Measurements from ENCODE around the gene APOB.
A peak's percentile ranks its signal among the peaks of the same experiment; 100 is the strongest.

Gene APOB

DNA sequence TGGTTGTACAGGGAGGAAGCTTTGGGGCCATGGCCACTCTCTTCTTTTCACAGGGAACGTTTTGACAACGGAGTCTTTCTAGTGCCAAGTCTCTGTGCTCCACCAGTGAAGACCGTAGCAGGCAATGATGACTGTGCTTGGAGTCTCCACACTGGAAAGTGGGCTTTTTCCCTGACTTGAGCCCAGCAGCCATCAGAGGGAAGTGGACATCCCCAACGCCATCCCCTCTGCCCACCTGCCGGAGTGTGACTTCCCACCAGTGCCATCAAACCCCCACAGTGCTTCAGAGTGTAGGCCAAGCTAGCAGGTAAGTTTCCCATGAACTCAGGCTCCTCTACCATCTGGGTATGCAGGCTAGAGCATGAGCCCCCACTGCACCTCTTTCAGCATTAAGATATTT is 78.7 kb downstream of the APOB start:
- no peak overlapping the region for H3K4me2 ChIP-seq (ENCODE audit: insufficient read depth, low read length)
- DNase-seq = no peak
- H3K27me3 ChIP-seq (ENCODE audit: insufficient read depth, low read length, poor library complexity) = peaks cover 4% of the 10 kb centered on the region
- H3K79me2 ChIP-seq (ENCODE audit: insufficient read depth, low read length) = no peaks in the 10 kb centered on the region
- no peak overlapping the region for H3K4me3 ChIP-seq (ENCODE audit: low read depth in 1 of 2, low read length in 2 of 2)
- no peaks in the 10 kb centered on the region for H3K36me3 ChIP-seq (ENCODE audit: insufficient read depth, low read length)
- no peaks in the 10 kb centered on the region for H3K9me3 ChIP-seq (ENCODE audit: insufficient read depth, low read length, severe bottlenecking)
- H3K9ac ChIP-seq (ENCODE audit: low read depth, low read length) = no peak overlapping the region
- H2AFZ ChIP-seq (ENCODE audit: low read depth, low read length) = no peak overlapping the region
- no peak for ATAC-seq (ENCODE audit: insufficient read depth, low read depth)
- no peaks in the 10 kb centered on the region; the same call in 1 of the 2 replicates for H4K20me1 ChIP-seq (ENCODE audit: insufficient read depth, low read length)
- H3K4me1 ChIP-seq (ENCODE audit: insufficient read depth, low read length) = no peaks in the 10 kb centered on the region
- no peak for TF ChIP-seq EZH2 (IDR thresholded peaks at IDR 0.05; ENCODE audit: borderline replicate concordance, low read depth, low read length, severe bottlenecking)
- TF ChIP-seq, protein P1, sequence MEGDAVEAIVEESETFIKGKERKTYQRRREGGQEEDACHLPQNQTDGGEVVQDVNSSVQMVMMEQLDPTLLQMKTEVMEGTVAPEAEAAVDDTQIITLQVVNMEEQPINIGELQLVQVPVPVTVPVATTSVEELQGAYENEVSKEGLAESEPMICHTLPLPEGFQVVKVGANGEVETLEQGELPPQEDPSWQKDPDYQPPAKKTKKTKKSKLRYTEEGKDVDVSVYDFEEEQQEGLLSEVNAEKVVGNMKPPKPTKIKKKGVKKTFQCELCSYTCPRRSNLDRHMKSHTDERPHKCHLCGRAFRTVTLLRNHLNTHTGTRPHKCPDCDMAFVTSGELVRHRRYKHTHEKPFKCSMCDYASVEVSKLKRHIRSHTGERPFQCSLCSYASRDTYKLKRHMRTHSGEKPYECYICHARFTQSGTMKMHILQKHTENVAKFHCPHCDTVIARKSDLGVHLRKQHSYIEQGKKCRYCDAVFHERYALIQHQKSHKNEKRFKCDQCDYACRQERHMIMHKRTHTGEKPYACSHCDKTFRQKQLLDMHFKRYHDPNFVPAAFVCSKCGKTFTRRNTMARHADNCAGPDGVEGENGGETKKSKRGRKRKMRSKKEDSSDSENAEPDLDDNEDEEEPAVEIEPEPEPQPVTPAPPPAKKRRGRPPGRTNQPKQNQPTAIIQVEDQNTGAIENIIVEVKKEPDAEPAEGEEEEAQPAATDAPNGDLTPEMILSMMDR (IDR thresholded peaks at IDR 0.05; ENCODE audit: borderline replicate concordance, extremely low read depth, low read length, poor library complexity, severe bottlenecking) = no peak
- H3K27ac ChIP-seq (ENCODE audit: low read length) = no peak overlapping the region

DNA sequence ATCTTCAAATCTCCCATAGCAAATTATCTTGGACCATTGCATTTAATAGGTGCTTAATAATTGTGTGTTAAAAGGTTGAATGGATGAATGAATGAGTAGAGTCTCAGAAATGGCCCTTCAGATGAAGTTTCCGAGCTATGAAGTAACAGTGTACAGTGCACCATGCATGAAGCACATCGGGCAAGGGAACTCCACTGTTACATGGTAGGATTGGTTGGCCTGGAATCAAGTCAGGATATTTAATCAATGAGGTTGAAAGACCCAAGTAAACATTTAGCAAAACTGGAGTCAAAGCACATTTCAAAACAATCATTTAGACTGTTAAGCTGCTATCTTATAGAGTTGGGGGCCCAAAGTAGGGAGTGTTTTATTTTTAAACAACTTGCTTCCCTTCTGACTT is 80.0 kb downstream of the APOB start:
- DNase-seq (no peak), ATAC-seq (ENCODE audit: insufficient read depth, low read depth) (no peak)
- TF ChIP-seq EZH2 (IDR thresholded peaks at IDR 0.05; ENCODE audit: borderline replicate concordance, low read depth, low read length, severe bottlenecking) = no peak
- TF ChIP-seq, protein P1 (IDR thresholded peaks at IDR 0.05; ENCODE audit: borderline replicate concordance, extremely low read depth, low read length, poor library complexity, severe bottlenecking) = no peak
- H3K9ac ChIP-seq (ENCODE audit: low read depth, low read length) = no peak overlapping the region
- H3K4me1 ChIP-seq (ENCODE audit: insufficient read depth, low read length) = no peaks in the 10 kb centered on the region
- H3K79me2 ChIP-seq (ENCODE audit: insufficient read depth, low read length) = no peaks in the 10 kb centered on the region
- no peaks in the 10 kb centered on the region for H3K9me3 ChIP-seq (ENCODE audit: insufficient read depth, low read length, severe bottlenecking)
- H3K4me2 ChIP-seq (ENCODE audit: insufficient read depth, low read length) = no peak overlapping the region
- no peak overlapping the region for H3K27ac ChIP-seq (ENCODE audit: low read length)
- peaks cover 4% of the 10 kb centered on the region for H3K27me3 ChIP-seq (ENCODE audit: insufficient read depth, low read length, poor library complexity)
- H4K20me1 ChIP-seq (ENCODE audit: insufficient read depth, low read length) = no peaks in the 10 kb centered on the region; the same call in 1 of the 2 replicates
- no peak overlapping the region for H2AFZ ChIP-seq (ENCODE audit: low read depth, low read length)
- H3K4me3 ChIP-seq (ENCODE audit: low read depth in 1 of 2, low read length in 2 of 2) = no peak overlapping the region
- H3K36me3 ChIP-seq (ENCODE audit: insufficient read depth, low read length) = no peaks in the 10 kb centered on the region

DNA sequence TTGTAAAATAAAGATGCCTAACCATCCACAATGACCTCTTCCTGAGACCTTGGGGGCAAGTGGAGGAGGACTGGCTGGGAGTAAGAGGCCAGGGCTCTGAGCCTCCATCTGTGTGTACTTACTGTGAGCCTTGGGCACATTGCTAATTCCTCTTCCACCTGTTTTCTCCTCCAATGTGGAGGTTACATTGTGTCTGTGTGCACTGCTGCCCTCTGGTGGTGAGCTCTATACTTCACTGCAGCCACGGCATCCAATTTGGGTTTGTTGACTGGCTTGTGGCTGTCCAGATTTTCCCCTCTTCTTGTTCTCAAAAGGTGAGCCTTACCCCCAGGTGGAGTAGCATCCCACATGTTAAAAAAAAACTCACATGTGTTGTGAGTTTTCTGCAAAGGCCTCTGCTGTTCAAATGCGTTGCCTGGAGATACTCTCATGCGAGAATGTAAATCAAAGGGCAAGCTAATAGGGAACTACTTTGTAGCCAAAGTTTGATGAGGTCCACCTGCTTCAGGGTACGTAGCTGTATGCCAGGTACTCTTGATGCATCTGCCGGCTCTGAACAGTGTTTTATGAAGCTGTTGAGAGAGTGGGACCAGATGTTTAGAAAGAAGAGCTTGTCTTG is 80.8 kb downstream of the APOB start:
- Histone ChIP-seq H3K4me1 (ENCODE audit: insufficient read depth, low read length) (no peaks in the 10 kb centered on the region), H3K79me2 (ENCODE audit: insufficient read depth, low read length) (no peaks in the 10 kb centered on the region), H3K9ac (ENCODE audit: low read depth, low read length) (no peak overlapping the region), H2AFZ (ENCODE audit: low read depth, low read length) (no peak overlapping the region), H3K9me3 (ENCODE audit: insufficient read depth, low read length, severe bottlenecking) (no peaks in the 10 kb centered on the region), H3K27me3 (ENCODE audit: insufficient read depth, low read length, poor library complexity) (no peaks in the 10 kb centered on the region), H3K36me3 (ENCODE audit: insufficient read depth, low read length) (no peaks in the 10 kb centered on the region), H4K20me1 (ENCODE audit: insufficient read depth, low read length) (no peaks in the 10 kb centered on the region), H3K27ac (ENCODE audit: low read length) (no peak overlapping the region), H3K4me3 (ENCODE audit: low read depth in 1 of 2, low read length in 2 of 2) (no peak overlapping the region), H3K4me2 (ENCODE audit: insufficient read depth, low read length) (no peak overlapping the region)
- ATAC-seq (ENCODE audit: insufficient read depth, low read depth) = peak; percentile 84
- TF ChIP-seq EZH2 (IDR thresholded peaks at IDR 0.05; ENCODE audit: borderline replicate concordance, low read depth, low read length, severe bottlenecking) = no peak
- TF ChIP-seq, protein P1 (IDR thresholded peaks at IDR 0.05; ENCODE audit: borderline replicate concordance, extremely low read depth, low read length, poor library complexity, severe bottlenecking) = peak; percentile 94
- peak; percentile 67 for DNase-seq

Measured in DND-41 (cell line).